Gastrocnemius medialis (tissue), 4 donors: ENCODE measurements around the gene ZNF527. TPM values are rescaled to one million over a fixed set of nuclear protein-coding genes. Genes with fewer than 3 reads are reported as not detected.
"Not testable (repeated sequence)": the region's sequence is repeated elsewhere in the genome, so short reads cannot be mapped to it uniquely, and the experiment has no call there.

Experiments
- ATAC-seq, 2 donors: fragments of 150-250 bp; one replicate each; pipeline ENCODE4 v1.9.1; 2016
- DNase-seq, 2 donors: peaks; one replicate each; pipeline ENCODE4 v3.0.0-alpha.2; 2019
- H3K27ac ChIP-seq, 4 donors: fragments of 200-600 bp; sonication (generic); 1 replicate in 1 of 4; 2 replicates in 3 of 4; pipeline ENCODE4 v1.5.1; 2016 to 2018; ENCODE audit warnings: mild to moderate bottlenecking in 2 of 4, moderate library complexity in 1 of 4
- H3K27me3 ChIP-seq, 3 donors: fragments of 200-600 bp; sonication (generic) in 2 of 3; 1 replicate in 1 of 3; 2 replicates in 2 of 3; pipeline versions ENCODE4 v1.5.1 to v1.6.0; 2016 to 2019; ENCODE audit warnings: mild to moderate bottlenecking in 1 of 3, moderate library complexity in 1 of 3
- H3K36me3 ChIP-seq, 2 donors: fragments of 200-600 bp; sonication (generic) in 1 of 2; one replicate each; pipeline ENCODE4 v1.5.1; 2017 to 2018
- H3K4me1 ChIP-seq, 2 donors: fragments of 200-600 bp; sonication (generic) in 1 of 2; one replicate each; pipeline ENCODE4 v1.5.1; 2016 to 2017; ENCODE audit warnings: mild to moderate bottlenecking in 2 of 2
- H3K4me3 ChIP-seq, 4 donors: fragments of 200-600 bp; sonication (generic) in 3 of 4; 1 replicate in 1 of 4; 2 replicates in 3 of 4; pipeline ENCODE4 v1.5.1; 2016 to 2019; ENCODE audit warnings: mild to moderate bottlenecking in 2 of 4
- H3K9me3 ChIP-seq, 3 donors: fragments of 200-600 bp; sonication (generic) in 2 of 3; 1 replicate in 1 of 3; 2 replicates in 2 of 3; pipeline ENCODE4 v1.5.1; 2016 to 2019
- CTCF ChIP-seq, 5 experiments: fragments of 450-650 bp in 3 of 5; fragments of 200-600 bp in 2 of 5; sonication (generic) in 2 of 5; IDR thresholded peaks in 4 of 5; conservative IDR thresholded peaks in 1 of 5; 1 replicate in 4 of 5; 2 replicates in 1 of 5; pipeline ENCODE4 v1.5.1; 2016 to 2019; ENCODE audit warnings: antibody characterized with exemption in 5 of 5, mild to moderate bottlenecking in 3 of 5, moderate library complexity in 3 of 5
- POLR2A ChIP-seq, 2 donors: fragments of 450-650 bp; IDR thresholded peaks; one replicate each; pipeline ENCODE4 v1.6.1; 2017; ENCODE audit warnings: antibody characterized with exemption in 2 of 2, mild to moderate bottlenecking in 2 of 2, moderate library complexity in 2 of 2
- in situ Hi-C, 4 donors: fragments of 200-750 bp; cut with MboI; loops; one replicate each; pipeline versions ENCODE4 v1.15.0 to v1.8.0; 2017; ENCODE audit warnings: low sequenced_read_pairs in 4 of 4
- intact Hi-C: fragments of 100-400 bp; cut with DNase I; formaldehyde crosslinking; loops from one replicate; pipeline ENCODE4 v1.15.1; 2023; ENCODE audit warnings: low total_unique reads
- total RNA-seq, 4 donors: library from RNA; depleted of rRNA; stranded (reverse); fragments of >200 nt; gene quantifications; one replicate each; pipeline versions ENCODE4 v1.1.0 to v1.2.3, GENCODE V29; 2016

The ZNF527 gene
- total RNA-seq, 4 donors from 2014 or later, result 2.0 to 6.0 (median 2.8) TPM

DNA sequence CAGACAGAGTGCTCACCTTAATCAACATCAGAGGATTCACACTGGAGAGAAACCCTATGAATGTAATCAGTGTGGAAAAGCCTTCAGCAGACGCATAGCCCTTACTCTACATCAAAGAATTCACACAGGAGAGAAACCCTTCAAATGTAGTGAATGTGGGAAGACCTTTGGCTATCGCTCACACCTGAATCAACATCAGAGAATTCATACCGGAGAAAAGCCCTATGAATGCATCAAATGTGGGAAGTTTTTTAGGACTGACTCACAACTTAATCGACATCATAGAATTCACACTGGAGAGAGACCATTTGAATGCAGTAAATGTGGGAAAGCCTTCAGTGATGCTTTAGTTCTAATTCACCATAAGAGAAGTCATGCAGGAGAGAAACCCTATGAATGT is 18.3 kb downstream of the ZNF527 start:
- peaks cover 13 to 86% of the 10 kb centered on the region in 2 donors for H3K36me3 ChIP-seq
- ATAC-seq (no peak), DNase-seq (no peak)
- intact Hi-C loops, result no loop called here
- no peaks in the 10 kb centered on the region for H3K27me3 ChIP-seq
- TF ChIP-seq CTCF (IDR thresholded peaks at IDR 0.05 in 4 of 5, conservative IDR thresholded peaks at IDR 0.05 in 1 of 5) (no peak), POLR2A (IDR thresholded peaks at IDR 0.05) (no peak)
- in situ Hi-C loops, result loop anchor here in 1 of 4 donors (25.0 kb wide), 1 partner anchor 152 kb away; no protein-coding TSS in a partner anchor
- peaks cover 9 to 81% (median 30%) of the 10 kb centered on the region in 3 donors for H3K9me3 ChIP-seq
- H3K4me3 ChIP-seq, result peak overlapping the region in 1 of 4 donors; percentile 42
- H3K27ac ChIP-seq, result no peak overlapping the region
- H3K4me1 ChIP-seq, result no peaks in the 10 kb centered on the region

DNA sequence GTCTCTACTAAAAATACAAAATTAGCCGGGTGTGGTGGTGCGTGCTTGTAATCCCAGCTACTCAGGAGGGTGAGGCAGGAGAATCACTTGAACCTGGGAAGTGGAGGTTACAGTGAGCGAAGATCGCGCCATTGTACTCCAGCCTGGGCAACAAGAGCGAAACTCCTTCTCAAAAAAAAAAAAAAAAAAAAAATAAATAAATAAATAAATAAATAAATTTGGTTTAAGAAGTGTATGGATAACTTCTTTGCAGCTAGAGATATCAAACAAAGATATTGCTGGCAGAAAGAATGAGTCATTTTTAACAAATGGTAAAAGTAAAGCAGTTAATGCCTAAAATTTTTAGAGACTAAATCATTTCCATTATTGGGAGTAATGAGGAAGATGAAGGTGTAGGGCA is 20.5 kb downstream of the ZNF527 start:
- DNase-seq, ATAC-seq, H3K27me3 ChIP-seq, intact Hi-C loops, H3K27ac ChIP-seq, H3K4me1 ChIP-seq: not testable (repeated sequence)
- in situ Hi-C loops, result loop anchor here in 1 of 4 donors (25.0 kb wide), 1 partner anchor 154 kb away; no protein-coding TSS in a partner anchor
- Histone ChIP-seq H3K36me3 (peaks cover 11 to 65% of the 10 kb centered on the region in 2 donors), H3K4me3 (peak overlapping the region in 1 of 4 donors; percentile 14), H3K9me3 (peaks cover 8 to 76% (median 34%) of the 10 kb centered on the region in 3 donors)

DNA sequence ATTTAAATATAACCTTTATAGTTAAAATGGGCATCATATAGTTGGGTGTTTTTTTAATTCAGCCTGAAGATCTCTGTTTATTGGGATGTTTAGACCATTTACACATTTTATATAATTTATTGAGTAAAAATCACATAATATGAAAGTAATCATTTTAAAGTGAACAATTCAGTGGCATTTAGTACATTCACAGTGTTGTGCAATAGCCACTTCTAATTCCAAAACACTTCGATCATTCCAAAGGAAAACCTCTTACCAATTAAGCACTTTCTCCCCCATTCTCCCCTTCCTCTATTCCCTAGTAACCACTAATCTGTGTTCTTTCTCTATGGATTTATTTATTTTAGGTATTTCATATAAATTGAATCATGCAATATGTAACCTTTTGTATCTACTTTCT is 30.2 kb downstream of the ZNF527 start:
- no peak overlapping the region for H3K4me3 ChIP-seq
- in situ Hi-C loops (no loop called here), intact Hi-C loops (no loop called here)
- H3K27ac ChIP-seq, result no peak overlapping the region
- DNase-seq (no peak), ATAC-seq (no peak)
- TF ChIP-seq CTCF (IDR thresholded peaks at IDR 0.05 in 4 of 5, conservative IDR thresholded peaks at IDR 0.05 in 1 of 5) (no peak), POLR2A (IDR thresholded peaks at IDR 0.05) (no peak)
- H3K36me3 ChIP-seq, result no peaks in the 10 kb centered on the region
- no peaks in the 10 kb centered on the region for H3K4me1 ChIP-seq
- H3K9me3 ChIP-seq, result peaks cover 3 to 34% (median 5%) of the 10 kb centered on the region in 3 donors
- H3K27me3 ChIP-seq, result no peaks in the 10 kb centered on the region

- TF ChIP-seq CTCF (IDR thresholded peaks at IDR 0.05 in 4 of 5, conservative IDR thresholded peaks at IDR 0.05 in 1 of 5), result no peak
- TF ChIP-seq POLR2A (IDR thresholded peaks at IDR 0.05), result no peak
- Histone ChIP-seq H3K27me3 (no peaks in the 10 kb centered on the region), H3K27ac (no peak overlapping the region), H3K36me3 (no peaks in the 10 kb centered on the region), H3K9me3 (peaks cover 5 to 46% (median 7%) of the 10 kb centered on the region in 3 donors), H3K4me3 (no peak overlapping the region), H3K4me1 (no peaks in the 10 kb centered on the region)
- in situ Hi-C loops (no loop called here), intact Hi-C loops (no loop called here)
- DNase-seq (no peak), ATAC-seq (no peak)
Observed at GRCh38 chr19:37403403-37403802, 32.5 kb downstream of the ZNF527 start.

- H3K4me3 ChIP-seq, H3K27ac ChIP-seq, H3K36me3 ChIP-seq, H3K4me1 ChIP-seq, H3K27me3 ChIP-seq, ATAC-seq, DNase-seq, in situ Hi-C loops, intact Hi-C loops: not testable (repeated sequence)
- H3K9me3 ChIP-seq, result peaks cover 11 to 58% (median 14%) of the 10 kb centered on the region in 3 donors
Observed at GRCh38 chr19:37406140-37406846, 35.4 kb downstream of the ZNF527 start.
